HG03139 (cell line): ENCODE data around the gene TCEAL1.
"Not testable (repeated sequence)": the region's sequence is repeated elsewhere in the genome, so short reads cannot be mapped to it uniquely, and the experiment has no call there.

Experiments used
- ATAC-seq: cut with Tn5 transposase; IDR thresholded peaks from one replicate; pipeline ENCODE4 v1.9.1; 2021; ENCODE audit not compliant: unreplicated experiment

Gene TCEAL1

GRCh38 chrX:103631145-103631544 lies 2.4 kb downstream of the TCEAL1 start:
- ATAC-seq = no peak

- no peak for ATAC-seq
Observed at GRCh38 chrX:103635436-103635835, 6.7 kb downstream of the TCEAL1 start.

- ATAC-seq = no peak
Observed at GRCh38 chrX:103637604-103638338, 9.0 kb downstream of the TCEAL1 start.

GRCh38 chrX:103638479-103639346 lies 9.9 kb downstream of the TCEAL1 start:
- not testable (repeated sequence) for ATAC-seq

- no peak for ATAC-seq
Observed at GRCh38 chrX:103640401-103641155, 11.8 kb downstream of the TCEAL1 start.

GRCh38 chrX:103644125-103644524 lies 15.3 kb downstream of the TCEAL1 start:
- ATAC-seq = no peak

- no peak for ATAC-seq
Observed at GRCh38 chrX:103647630-103648029, 18.9 kb downstream of the TCEAL1 start.

- ATAC-seq = no peak
Observed at GRCh38 chrX:103651151-103651773, 22.5 kb downstream of the TCEAL1 start.

GRCh38 chrX:103655230-103656000 lies 26.6 kb downstream of the TCEAL1 start:
- ATAC-seq = not testable (repeated sequence)

GRCh38 chrX:103656617-103657016 lies 27.8 kb downstream of the TCEAL1 start:
- ATAC-seq = no peak

GRCh38 chrX:103657066-103657465 lies 28.3 kb downstream of the TCEAL1 start:
- not testable (repeated sequence) for ATAC-seq

GRCh38 chrX:103658681-103659433 lies 30.1 kb downstream of the TCEAL1 start:
- ATAC-seq = no peak

- ATAC-seq = not testable (repeated sequence)
Observed at GRCh38 chrX:103659460-103659859, 30.7 kb downstream of the TCEAL1 start.

GRCh38 chrX:103663981-103664762 lies 35.4 kb downstream of the TCEAL1 start:
- ATAC-seq = no peak

GRCh38 chrX:103666202-103667107 lies 37.7 kb downstream of the TCEAL1 start:
- ATAC-seq = no peak

- ATAC-seq = no peak
Observed at GRCh38 chrX:103669745-103670144, 41.0 kb downstream of the TCEAL1 start.
